HG02623 (cell line): ENCODE results near the gene ZC3H4.
"Not testable (repeated sequence)": the region's sequence is repeated elsewhere in the genome, so short reads cannot be mapped to it uniquely, and the experiment has no call there.

Experiments
- ATAC-seq: cut with Tn5 transposase; IDR thresholded peaks from one replicate; pipeline ENCODE4 v1.9.1; 2021; ENCODE audit warnings: moderate library complexity; ENCODE audit not compliant: unreplicated experiment

Gene ZC3H4

DNA sequence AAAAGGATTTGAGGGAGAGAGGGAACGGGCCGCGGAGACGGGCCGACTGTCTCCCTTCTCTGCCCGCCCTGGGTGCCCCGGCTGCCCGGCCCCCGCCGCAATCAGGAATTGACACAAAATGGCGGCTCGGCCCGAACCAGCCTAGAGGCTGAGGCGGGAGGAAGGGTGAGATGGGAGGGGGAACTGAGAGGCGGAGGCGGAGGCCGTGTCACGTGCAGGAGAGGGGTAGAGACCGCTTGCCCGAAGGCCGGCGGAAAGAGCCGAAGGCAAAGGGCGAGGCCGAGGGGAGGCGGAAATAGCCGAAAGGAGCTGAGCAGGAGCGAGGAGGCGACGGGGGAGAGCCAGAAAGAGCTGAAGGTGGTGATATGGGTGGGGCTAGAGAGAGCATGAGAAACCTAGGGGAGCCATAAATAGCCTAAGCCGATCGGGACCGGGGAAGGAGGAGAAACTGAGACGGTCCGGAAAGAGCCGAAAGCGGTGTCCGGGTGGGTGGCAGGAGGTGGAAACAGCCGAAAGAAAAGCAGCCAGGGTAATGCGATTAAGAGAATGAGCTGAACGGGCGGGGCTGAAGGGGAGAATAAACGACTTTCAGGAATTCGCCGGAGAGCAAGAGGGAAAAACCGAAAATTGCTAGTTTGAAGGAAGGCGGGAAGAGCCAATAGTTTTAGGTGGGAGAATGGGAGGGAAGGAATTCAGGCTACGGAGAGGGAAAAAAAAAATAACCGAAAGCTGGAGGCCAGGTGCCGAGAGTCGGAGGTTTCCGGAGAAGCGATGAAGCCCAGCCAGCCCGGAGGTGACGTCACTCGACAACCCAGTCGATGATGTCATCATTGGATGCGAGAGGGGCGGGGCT, at the start of gene ZC3H4:
Gene ZC3H4, minus strand, starts transcription at position 780 of the 853 bp plus-strand sequence. CDS start 1,192 bp downstream, outside the sequence.
- peak; percentile 79 for ATAC-seq

DNA sequence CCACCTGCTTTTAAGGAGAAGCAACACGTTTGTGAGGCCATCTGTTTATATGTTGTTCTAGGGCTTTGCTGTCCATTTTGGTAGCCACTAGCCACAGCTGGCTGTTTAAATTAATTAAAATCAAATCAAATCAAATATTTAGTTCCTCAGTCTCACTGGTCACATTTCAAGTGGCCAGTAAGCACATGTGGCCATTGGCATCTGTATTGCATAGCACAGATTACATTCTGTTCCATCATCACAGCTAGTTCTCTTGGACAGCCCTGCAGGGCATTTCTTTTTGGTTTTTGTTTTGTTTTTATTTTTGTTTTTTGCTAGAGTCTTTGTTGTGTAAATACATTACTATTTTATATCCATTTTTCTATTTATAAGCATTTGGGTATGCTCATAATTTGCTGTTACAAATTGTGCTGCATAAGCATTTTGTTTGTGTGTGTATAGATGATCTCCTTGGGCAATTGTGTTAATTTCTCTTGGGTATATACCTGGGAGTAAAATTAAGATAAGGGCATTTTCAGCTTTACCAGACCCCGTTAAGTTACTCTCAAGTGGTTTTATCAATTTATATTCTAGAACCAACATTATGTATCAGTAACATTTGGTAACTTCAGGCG, 48.4 kb upstream of the ZC3H4 start:
- no peak for ATAC-seq

DNA sequence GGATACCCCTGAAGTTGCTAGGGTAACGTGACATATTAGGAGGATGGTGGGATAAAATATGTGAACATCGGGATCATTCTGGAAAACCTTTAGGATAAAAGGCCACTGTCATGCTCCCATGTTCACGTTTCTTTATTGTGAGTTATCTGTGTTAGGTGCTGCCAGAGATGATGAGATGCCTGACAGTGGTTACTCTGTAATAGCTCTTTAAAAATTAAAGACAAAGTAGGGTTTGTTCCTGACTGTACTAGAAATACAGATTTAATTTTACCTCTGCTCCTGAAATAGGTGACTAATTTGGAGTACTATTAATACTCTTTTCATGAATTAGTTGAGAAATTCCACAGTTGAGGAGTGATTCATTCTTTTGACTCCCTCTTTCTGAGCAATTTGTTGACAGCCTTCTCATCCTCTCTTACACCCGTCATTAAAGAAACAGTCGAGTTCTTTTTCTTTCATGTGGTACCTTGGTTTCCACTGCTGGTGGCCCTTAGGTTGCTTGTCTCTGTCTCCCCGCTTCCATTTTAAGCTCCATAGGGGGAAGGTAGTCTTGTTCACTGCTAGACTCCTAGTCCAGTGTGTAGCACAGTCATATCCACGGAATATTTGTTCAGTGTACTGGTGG, 45.4 kb upstream of the ZC3H4 start:
- no peak for ATAC-seq

DNA sequence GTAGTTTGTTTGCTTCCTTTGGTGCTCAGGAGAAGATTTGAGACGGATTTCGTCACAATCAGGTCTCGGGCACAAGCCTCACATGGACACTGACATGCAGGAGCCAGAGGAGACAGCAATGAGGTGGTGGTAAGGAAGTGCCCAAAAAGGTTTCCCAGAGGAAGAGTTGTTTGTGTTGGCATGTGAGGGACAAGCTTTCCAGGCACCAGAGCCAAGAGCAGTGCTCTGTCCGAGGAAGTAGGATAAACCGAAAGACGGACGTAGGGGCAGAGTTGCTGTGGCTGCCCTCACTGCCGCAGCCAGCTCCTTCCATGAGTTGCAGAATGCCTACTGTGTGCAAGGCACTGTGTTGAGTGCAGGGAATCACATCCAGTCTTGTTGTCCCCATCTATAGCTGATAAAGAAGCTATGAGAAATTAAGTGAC, 44.8 kb upstream of the ZC3H4 start:
- ATAC-seq: no peak

DNA sequence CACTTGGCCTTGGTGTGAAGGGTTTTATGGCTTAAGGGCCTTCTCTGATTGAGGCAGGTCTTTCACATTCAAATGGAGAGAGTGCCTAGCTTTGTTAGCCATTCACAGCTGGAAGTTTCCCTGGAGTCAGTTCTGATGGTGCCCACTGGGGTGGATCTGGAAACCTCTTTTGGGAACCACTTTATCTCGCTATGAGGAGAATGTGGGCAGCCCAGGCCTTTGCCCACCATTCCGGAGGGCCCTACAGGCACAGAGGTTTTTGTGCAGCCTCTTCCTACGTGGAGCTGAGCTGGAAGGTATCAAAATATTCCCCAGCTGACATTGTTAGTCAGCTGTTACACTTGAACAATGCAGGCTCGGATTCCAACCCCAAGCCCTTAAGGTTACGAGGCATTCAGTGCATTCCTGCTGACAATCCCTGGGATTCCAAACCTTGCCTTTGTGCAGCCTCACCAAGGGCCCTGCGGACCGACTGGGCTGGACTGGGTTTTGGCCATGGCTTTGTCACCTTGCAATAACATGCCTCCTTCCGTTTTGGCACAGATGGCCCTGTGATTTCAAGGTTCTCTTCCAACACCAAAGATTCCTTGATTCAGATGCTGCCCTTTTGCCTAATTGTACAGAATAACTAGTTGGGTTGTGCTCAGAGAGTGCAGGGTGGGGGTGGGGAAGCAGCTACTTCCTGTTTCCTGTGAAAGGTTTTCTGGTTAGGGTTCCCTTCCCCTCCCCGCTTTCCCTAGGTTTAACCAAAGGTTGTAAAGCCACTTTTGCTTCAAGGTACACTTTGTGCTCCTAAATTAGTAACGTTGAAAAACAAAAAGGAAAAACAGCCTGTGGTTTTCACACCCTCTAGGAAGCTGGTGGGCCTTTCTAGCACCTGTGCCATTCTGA, 44.1 kb upstream of the ZC3H4 start:
- ATAC-seq: no peak

DNA sequence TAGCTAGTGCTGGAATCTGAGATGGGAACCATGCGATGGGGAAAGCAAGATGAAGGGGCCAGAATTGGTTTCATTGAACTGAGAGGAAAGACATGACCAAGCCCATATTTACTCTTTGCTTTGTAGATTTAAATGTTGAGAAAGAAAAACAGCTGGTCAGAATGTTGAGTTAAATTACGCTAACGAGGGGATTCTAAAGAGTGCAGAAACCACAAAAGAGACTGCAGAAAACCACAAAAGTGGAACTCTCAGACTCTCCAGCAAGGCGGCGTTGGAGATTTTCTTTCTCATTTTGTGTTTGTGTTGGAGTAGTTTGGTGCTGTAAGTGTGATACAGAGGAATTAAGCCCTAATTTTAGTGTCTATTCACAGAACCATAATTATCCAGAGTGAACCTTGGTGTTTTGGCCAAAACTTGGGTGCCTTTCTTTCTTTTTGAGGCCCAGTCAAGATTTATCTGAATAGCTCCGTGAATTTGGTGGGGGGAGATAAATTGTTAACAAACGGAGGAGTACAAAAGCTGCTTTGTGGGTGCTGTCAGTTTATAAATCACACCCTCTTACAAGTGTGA, 43.4 kb upstream of the ZC3H4 start:
- no peak for ATAC-seq

DNA sequence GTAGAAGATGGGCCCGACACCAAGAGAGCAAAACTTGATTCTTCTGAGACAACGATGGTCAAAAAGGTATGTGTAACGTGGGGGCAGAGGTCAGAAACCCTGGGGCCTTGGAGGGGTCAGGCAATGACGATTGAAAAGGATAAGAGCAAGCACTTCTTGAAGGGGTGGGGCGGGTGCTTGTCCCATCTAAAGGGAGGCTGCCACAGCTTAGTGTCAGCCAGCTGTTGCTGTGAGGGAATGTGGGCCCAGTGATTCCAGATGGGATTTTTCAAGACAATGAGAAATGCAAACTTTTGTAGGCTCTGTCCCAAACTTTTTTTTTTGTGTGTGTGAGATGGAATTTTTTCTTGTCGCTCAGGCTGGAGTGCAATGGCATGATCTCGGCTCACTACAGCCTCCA, 41.6 kb upstream of the ZC3H4 start:
- no peak for ATAC-seq

DNA sequence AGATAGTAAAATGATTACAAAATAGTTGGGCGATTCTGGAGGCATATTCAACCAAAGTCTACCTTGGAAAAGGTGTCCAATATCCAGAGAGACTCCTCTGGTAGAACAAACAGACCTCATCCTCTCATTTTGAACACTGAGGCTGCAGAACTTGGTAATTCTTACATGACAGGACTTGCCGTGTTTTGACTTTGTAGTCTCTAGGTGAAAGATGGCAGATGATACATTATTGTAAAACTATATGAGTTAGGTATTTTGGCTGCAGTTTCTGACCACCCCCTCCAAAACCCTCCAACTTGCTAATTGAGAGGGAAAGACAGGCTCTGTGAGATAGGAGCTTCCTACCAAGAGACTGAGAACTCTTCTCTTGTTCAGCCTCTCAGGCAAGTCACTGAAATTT, 39.7 kb upstream of the ZC3H4 start:
- ATAC-seq: no peak

DNA sequence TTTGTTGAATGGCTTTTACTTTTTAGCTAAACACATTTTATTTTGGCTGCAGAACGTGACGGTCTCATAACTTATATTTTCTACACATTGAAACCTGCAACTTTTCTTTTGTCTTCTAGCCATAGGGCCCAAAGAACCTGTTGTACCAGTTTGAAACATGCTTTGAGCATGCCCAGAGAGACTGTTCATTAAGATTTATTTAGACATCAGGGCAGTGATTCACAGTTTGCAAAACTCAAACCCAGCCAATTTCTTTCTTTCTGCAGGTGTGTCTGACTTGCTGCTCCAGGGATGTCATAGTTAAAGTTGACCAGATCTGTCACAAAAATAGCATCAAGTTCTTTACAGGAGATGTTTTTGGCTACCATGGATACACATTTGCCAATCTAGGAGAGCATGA, 39.1 kb upstream of the ZC3H4 start:
- ATAC-seq: no peak

DNA sequence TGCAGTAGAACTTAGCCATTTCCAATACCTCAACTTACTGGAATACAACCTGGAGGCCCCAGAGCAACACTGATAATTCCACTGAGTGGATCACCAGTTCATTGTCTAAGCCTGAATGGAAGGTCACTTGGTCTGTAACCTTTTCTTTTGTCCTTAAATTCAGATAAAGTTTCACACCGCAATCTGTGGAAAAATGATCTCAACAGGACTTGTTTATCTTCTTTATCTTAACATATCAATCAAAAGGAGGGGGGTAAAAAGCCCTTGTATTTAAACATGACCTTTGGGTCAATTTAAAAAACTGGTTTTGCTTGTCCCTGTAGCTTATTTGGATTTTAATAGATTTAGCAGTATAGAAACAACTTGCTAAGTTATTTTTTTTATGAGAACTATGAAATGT, 38.6 kb upstream of the ZC3H4 start:
- ATAC-seq: no peak

DNA sequence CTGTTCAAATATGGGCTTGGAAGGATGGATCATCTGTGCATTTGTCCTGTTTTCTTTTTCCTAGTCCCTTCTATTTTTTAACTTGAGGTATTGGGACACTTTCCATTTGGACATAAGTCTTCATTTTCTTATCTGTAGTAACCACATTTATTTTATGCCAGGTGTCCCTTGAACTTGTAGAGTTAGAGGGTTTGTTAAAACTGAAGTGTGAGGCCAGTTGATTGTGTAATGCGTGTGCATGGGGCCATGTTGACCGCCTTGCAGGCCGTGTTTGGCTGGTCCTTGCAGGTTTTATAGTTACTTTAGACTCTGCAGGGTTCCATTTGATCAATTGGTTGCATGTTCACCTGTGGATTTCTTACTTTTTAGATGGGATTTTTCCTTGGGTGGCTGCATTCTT, 38.1 kb upstream of the ZC3H4 start:
- ATAC-seq: no peak

DNA sequence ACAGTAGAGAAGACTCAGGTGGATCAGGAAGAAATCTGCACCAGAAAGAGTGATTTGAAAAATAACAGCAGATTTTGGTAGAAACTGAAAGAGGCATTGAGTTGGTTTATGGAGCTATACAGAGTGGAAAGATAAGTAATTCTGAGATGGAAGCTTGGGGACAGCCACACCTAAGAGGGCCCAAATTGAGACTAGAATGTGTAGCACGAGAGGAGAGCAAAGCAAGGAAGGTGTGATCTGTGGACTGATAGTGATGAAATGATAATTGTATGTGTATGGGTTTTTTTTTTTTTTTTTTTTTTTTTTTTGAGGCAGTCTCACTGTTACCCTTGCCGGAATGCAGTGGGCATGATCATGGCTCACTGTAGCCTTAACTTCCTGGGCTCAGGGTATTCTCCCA, 33.3 kb upstream of the ZC3H4 start:
- ATAC-seq: no peak

DNA sequence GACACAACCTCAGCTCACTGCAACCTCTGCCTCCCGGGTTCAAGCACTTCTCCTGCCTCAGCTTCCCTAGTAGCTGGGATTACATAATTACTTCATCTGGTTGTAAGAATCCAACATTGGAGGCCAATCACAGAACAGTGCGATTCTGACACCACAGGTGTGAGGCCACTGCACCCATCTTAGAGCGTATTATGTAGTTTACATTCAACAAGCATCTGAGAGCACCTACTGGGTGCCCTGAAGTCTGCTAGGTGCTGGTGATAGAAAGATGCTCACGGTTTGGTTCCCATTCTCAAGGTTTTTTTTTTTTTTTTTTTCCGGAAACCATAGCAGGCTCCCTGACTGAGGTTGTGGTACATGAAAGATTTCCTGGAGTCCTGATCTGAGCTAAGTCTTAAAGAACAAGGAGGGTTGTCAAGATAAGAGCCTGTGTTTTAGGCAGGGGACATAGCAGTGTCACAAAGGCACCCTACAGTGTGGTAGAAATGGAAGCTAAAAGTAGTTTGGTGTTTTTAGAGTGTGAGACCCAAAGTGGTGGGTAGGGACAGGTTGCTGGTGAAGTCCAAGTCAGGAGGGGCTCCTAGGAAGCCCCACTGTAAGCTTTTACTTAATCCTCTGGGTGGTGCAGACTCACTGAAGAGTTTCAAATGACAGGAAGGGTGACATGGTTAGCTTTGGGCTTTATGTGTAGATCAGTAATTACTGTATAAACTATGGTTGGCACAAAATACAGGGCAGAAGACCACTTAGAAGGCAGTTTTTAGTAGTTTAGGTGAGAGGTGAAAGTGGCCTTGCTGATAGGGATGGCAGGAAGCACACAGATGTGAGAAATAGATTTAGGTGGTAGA, 32.3 kb upstream of the ZC3H4 start:
- no peak for ATAC-seq

DNA sequence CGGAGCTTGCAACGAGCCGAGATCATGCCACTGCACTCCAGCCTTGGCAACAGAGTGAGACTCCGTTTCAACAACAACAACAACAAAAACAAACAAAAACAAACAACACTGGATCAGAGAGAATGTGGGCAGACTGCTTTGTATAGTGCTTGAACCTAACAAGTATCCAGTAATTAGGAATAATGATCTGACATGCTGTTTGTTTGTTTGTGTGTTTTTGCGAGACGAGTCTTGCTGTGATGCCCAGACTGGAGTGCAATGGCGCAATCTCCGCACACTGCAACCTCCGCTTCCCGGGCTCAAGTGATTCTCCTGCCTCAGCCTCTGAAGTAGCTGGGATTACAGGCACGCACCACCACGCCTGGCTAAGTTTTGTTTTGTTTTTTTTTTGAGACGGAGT, 31.1 kb upstream of the ZC3H4 start:
- no peak for ATAC-seq

DNA sequence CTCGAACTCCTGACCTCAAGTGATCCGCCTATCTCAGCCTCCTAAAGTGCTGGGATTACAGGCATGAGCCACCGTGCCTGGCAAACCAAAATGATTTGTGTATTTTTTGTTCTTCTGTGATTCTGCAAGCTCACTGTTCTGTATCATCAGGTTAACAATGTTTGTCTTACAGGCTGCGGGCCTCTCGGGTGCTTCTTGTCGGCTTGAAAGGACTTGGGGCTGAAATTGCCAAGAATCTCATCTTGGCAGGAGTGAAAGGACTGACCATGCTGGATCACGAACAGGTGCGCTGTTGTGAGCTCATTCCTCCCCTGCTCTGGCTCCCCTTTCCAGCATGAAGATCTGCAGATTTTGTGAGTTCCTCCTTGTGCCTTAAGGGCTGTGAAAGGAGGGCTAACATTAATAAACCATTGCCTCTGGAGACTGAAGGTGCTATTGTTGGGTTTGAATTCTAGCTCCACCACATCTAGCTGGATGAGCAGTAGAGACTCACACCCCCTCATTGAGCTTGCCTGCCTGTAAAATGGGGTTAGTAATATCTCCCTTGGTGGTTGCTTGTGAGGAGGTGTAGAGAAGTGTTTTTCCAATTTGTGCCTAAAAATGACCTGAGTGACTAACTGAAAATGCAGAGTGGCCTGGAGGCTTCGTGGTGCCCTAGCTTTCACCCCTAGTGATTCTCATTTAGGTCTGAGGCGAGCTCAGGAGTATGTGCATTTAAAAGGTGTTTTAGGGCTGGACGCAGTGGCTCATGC, 29.9 kb upstream of the ZC3H4 start:
- ATAC-seq: no peak

DNA sequence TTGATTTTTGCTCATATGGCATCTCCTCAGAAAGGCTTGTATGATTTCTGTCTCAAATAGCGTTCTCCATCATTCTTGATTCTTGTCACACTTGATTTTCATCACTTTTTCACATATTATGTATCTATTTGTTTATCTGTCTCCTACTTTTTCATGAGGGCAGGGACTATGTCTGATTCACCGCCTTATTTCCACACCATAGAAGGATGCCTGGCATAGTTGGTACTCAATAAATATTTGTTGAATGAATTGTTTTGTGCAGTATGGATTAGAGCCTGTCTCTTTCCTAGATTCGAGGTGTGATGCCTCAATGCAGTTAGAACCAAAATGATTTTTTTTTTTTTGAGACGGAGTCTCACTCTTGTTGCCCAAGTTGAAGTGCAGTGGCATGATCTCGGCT, 29.2 kb upstream of the ZC3H4 start:
- no peak for ATAC-seq

DNA sequence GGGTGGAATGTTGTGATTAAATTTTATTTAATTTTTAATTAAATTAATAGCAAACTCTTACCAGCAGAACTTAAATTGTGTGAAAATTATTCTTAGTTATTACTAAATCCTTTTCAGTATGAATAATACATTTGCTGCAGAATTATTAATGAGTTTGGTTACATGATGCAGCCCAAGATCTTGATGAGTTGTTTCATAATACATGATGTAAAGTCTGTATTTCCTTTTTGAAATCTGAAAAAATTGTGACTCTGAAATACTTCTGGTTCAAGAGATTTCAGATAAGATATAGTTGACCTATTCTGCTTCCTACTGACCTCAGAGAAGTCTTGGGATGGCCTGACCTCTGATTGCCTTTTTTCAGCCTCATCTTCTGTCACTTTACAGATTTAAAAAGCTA, 28.1 kb upstream of the ZC3H4 start:
- ATAC-seq: no peak

DNA sequence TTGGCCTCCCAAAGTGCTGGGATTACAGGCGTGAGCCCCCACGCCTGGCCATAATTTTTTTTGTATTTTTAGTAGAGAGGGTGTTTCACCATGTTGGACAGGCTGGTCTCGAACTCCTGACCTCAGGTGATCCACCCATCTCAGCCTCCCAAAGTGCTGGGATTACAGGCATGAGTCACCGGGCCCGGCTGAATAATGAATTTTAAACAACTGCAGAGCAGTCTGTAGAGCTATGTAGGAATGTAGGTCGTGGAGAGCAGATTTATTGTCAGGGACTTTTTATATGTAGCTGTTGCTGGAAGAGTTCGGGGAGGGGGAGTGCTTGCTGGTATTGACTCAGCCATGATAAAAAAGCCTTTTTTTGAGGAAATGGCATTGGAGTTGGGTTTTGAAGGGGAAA, 27.7 kb upstream of the ZC3H4 start:
- not testable (repeated sequence) for ATAC-seq

DNA sequence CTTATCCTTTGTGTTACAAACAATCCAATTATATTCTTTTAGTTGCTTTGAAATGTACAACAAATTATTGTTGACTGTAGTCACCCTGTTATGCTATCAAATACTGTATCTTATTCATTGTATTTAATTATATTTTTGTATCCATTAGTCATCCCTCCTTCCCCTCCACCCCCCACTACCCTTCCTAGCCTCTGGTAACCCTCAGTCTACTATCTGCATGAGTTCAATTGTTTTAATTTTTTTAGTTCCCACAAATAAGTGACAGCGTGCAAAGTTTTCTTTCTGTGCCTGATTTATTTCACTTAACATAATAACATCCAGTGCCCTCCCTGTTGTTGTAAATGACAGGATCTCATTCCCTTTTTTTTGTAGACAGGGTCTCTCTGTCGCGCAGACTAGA, 21.6 kb upstream of the ZC3H4 start:
- ATAC-seq: no peak
